ENCODE measurements around the gene TMEM225B.
A peak's percentile ranks its signal among the peaks of the same experiment; 100 is the strongest.
"Not testable (repeated sequence)": the region's sequence is repeated elsewhere in the genome, so short reads cannot be mapped to it uniquely, and the experiment has no call there.

The TMEM225B gene

DNA sequence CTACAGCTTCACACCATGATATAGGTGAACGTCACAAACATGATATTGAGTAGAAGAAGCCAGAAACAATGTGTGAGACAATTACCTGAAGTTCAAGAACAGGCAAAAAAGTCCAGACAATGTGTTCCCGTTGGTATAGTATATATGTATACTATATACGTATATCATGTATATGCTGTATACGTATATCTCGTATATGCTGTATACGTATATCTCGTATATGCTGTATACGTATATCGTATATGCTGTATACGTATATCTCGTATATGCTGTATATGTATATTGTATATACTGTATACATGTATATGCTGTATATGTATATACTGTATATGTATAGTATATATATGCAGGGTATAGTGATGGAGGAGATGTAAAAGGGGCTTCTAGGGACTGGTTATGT, 29.4 kb downstream of the TMEM225B start:
- FAIRE-seq (no peak), DNase-seq (ENCODE audit: insufficient read length) (no peak)
- TF ChIP-seq POLR2AphosphoS5 (IDR thresholded peaks at IDR 0.05; ENCODE audit: low read depth, low read length) (no peak), POLR2A (IDR thresholded peaks at IDR 0.05; ENCODE audit: low read depth, low read length) (no peak), TAF1 (IDR thresholded peaks at IDR 0.05; ENCODE audit: borderline replicate concordance, low read depth, low read length) (no peak)

DNA sequence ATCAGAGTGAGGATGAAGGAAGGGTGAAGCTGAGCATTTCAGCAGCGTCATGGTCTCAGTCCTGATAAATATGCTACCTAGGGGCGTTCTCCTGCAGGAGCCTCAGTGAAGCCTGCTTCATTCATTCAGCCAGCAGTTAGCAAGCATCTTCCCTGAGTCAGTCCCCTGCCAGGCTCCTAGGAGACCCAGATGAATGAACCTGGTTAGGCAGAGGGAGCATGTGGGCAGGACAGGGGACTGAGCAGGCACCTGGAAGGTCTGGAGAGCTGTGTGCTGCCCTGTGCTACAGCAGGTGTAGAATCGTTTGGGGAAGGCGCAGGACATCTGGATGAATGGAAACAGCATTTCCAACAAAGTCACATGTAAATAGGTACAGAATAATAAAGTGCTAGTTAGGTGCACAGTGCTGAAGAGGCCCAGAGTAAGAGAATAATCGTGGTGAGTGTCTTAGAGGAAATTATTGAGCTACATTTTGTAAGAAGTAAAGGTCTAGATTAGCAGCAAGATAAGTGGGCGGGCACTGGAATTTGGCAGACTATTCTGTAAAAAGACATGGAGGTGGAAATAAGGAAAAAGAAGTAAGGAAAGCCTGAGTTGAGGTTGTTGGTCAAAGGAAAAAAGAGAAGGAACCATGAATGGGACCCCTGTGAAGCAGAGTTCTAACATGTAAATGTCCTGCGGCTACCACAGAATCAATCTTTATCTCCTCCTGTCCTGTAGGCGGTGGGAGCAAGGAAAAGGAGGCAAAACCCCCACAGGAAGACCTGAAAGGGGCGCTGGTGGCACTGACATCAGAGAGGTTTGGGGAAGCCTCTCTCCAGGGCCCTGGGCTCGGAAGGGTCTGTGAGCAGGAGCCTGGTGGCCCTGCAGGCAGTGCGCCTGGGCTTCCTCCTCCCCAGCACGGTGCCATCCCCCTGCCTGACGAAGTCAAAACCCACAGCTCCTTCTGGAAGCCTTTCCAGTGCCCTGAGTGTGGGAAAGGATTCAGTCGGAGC, 30.7 kb downstream of the TMEM225B start:
- FAIRE-seq (no peak), DNase-seq (ENCODE audit: insufficient read length) (no peak)
- TF ChIP-seq TAF1 (IDR thresholded peaks at IDR 0.05; ENCODE audit: borderline replicate concordance, low read depth, low read length), result no peak
- no peak for TF ChIP-seq POLR2A (IDR thresholded peaks at IDR 0.05; ENCODE audit: low read depth, low read length)
- no peak for TF ChIP-seq POLR2AphosphoS5 (IDR thresholded peaks at IDR 0.05; ENCODE audit: low read depth, low read length)

DNA sequence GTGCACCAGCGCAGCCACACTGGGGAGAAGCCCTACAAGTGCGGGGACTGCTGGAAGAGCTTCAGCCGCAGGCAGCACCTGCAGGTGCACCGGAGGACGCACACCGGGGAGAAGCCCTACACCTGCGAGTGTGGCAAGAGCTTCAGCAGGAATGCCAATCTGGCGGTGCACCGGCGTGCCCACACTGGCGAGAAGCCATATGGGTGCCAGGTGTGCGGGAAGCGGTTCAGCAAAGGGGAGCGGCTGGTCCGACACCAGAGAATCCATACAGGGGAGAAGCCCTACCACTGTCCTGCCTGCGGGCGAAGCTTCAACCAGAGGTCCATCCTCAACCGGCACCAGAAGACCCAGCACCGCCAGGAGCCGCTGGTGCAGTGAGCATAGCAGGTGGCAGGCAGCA, 31.6 kb downstream of the TMEM225B start:
- DNase-seq (ENCODE audit: insufficient read length) (no peak), FAIRE-seq (no peak)
- TF ChIP-seq POLR2AphosphoS5 (IDR thresholded peaks at IDR 0.05; ENCODE audit: low read depth, low read length) (no peak), TAF1 (IDR thresholded peaks at IDR 0.05; ENCODE audit: borderline replicate concordance, low read depth, low read length) (no peak), POLR2A (IDR thresholded peaks at IDR 0.05; ENCODE audit: low read depth, low read length) (no peak)

DNA sequence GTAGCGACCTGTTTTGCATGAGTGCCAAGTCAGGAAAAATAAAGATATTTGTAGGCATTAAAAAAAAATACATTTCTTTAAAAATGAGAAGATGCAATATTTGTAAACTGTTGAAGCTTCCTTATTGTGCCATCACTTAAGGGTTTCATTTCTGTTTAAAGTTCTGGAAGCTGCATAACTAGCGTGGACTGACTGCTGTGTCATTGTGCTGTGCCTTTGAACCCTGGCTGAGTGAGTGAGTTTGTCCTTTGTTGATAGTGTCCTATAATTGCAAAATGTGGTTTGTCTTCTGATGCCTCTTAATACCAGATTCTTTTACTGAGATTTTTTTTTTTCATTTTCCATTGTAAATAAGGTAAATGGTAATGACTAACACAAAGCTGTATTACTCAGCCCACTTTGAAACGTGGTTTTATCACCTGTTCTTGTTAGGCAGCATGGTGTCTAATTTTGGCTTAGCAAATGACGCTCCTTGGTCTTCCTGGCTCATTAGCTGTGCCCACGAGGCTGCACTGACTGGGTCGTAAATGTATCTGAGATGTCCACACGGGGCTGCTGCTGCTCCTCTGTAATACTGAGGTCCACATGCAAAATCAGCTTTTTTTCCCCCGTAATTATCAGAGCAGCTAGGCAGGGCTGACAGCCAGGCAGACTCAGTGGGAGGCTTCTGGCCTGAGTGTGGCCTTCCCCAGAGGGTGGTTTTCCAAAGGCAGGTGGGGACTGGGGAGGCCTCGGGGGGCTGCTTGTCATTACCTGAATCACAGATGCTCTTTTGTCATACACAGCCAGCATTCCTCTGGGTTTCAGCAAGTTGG, 33.4 kb downstream of the TMEM225B start:
- DNase-seq (ENCODE audit: insufficient read length) (no peak), FAIRE-seq (no peak)
- TF ChIP-seq TAF1 (IDR thresholded peaks at IDR 0.05; ENCODE audit: borderline replicate concordance, low read depth, low read length), result no peak
- TF ChIP-seq POLR2AphosphoS5 (IDR thresholded peaks at IDR 0.05; ENCODE audit: low read depth, low read length), result no peak
- TF ChIP-seq POLR2A (IDR thresholded peaks at IDR 0.05; ENCODE audit: low read depth, low read length), result no peak

DNA sequence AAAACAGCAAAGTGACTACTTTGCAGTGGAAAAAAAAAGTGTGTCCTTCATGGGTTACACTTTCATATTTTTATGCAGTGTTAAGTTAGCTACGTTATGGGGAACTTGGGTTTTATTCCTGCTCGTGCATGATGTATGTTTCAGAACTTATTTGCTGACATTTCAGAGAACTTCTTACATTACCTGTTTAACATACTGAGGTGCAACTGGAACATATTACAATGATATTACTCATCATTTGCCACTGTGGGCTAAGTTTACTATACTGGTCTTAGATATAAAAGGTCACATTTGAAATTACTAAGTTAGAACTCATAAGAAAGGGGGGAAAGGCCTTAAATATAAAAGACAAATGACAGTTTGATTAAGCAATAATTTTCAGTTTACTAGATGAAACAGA, 39.3 kb downstream of the TMEM225B start:
- peak; percentile 51 for FAIRE-seq
- DNase-seq (ENCODE audit: insufficient read length), result not testable (repeated sequence)

DNA sequence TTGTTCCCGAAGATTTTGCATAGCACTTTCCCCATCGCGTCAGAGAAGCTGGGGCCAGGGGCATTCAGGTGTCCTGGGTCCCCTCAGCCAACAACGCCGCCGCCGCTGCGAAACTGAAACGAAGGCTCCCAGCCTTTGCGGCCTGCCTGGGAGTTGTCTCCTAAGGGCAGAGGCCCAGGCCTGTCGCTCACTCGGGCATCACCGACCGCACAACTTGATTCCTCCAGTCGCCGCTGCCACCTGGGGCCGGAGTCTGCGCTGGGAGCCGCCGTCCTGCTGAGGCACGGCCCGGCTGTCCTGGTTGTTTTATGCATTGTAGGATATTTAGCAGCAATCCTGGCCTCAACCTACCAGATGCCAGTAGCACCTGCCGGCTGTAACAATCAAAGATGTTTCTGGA, 40.7 kb downstream of the TMEM225B start:
- FAIRE-seq, result no peak
- DNase-seq (ENCODE audit: insufficient read length), result no peak
- TF ChIP-seq POLR2AphosphoS5 (IDR thresholded peaks at IDR 0.05; ENCODE audit: low read depth, low read length) (no peak), TAF1 (IDR thresholded peaks at IDR 0.05; ENCODE audit: borderline replicate concordance, low read depth, low read length) (no peak)

DNA sequence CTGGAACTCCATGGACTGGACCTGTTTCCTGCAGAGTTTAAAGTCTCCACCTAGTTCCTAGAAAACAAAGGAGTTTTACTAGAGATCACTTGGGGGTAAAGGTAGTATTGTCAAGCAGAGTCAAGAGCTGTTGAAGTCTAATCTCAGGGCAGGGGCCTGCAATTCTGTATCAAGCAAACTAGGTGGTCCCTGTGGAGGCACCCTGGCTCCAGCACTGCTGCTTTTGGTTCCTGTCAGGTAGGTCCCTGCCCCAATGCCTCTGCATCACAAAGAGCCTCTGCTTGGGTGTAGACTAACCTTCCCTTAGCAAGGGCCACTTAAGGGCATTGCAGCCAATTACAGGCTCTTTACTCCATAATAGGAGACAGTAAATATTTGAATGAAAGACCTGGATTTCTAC, 41.2 kb downstream of the TMEM225B start:
- no peak for TF ChIP-seq POLR2AphosphoS5 (IDR thresholded peaks at IDR 0.05; ENCODE audit: low read depth, low read length)
- no peak for TF ChIP-seq TAF1 (IDR thresholded peaks at IDR 0.05; ENCODE audit: borderline replicate concordance, low read depth, low read length)
- TF ChIP-seq POLR2A (IDR thresholded peaks at IDR 0.05; ENCODE audit: low read depth, low read length), result no peak
- no peak for FAIRE-seq
- no peak for DNase-seq (ENCODE audit: insufficient read length)

DNA sequence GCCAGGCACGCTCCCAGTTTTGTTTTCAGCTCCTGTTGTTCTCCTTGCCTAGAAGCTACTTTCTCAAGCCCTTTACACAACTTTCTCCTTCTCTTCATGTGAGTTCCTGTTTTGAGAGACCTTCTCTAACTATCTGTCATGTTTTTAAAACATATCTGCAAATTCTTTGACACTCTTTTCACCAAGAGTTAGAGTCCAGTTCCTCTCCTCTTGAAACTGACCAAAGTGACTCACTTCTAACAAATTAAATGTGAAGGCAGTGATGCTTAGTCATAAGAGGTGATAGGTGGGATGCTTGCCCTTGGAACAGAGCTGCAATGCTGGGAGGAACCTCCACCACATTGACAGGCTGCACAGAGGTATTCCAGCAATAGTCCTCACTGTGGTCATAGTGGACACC, 44.0 kb downstream of the TMEM225B start:
- no peak for TF ChIP-seq TAF1 (IDR thresholded peaks at IDR 0.05; ENCODE audit: borderline replicate concordance, low read depth, low read length)
- no peak for TF ChIP-seq POLR2AphosphoS5 (IDR thresholded peaks at IDR 0.05; ENCODE audit: low read depth, low read length)
- no peak for TF ChIP-seq POLR2A (IDR thresholded peaks at IDR 0.05; ENCODE audit: low read depth, low read length)
- FAIRE-seq (no peak), DNase-seq (ENCODE audit: insufficient read length) (no peak)

DNA sequence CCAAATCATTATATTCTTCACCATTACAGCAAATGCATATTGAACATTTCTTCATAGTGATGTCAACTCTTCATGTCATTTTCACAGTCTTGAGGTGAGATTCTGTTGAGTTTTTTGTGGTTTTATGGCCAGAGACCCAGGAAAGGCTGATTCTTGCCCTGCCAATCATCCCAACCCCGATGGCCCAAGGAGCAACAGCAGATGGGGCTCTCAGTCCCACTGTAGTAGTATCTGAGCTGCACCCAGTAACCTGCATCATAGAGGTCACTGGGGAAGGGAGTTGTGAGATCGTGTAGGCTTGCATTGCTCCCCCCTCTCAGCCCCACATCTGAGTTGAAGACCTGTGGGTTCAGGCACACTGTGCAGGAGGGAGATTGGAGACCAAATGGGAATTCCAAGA, 45.4 kb downstream of the TMEM225B start:
- DNase-seq (ENCODE audit: insufficient read length) (no peak), FAIRE-seq (no peak)
- no peak for TF ChIP-seq TAF1 (IDR thresholded peaks at IDR 0.05; ENCODE audit: borderline replicate concordance, low read depth, low read length)
- TF ChIP-seq POLR2A (IDR thresholded peaks at IDR 0.05; ENCODE audit: low read depth, low read length), result no peak
- TF ChIP-seq POLR2AphosphoS5 (IDR thresholded peaks at IDR 0.05; ENCODE audit: low read depth, low read length), result no peak

DNA sequence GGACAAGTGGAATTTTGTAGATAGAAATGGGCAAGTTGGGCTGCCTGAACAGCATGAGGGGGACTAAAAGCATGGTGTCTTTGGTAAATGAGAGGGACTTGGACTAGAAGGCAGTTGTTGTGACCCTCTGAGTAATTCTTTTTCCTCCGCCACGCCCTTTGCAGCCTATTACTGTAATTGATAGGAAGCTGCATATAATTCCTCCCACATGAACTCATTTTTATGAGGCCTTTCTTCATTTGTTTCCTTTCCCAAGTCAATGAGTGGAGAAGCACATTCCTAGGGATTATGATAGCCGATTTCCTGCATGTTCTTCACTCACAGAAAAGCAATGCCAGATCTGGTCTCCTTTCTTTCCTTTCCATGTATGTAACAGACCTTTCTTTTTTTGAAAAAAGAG, 46.4 kb downstream of the TMEM225B start:
- TF ChIP-seq POLR2AphosphoS5 (IDR thresholded peaks at IDR 0.05; ENCODE audit: low read depth, low read length) (no peak), TAF1 (IDR thresholded peaks at IDR 0.05; ENCODE audit: borderline replicate concordance, low read depth, low read length) (no peak), POLR2A (IDR thresholded peaks at IDR 0.05; ENCODE audit: low read depth, low read length) (no peak)
- DNase-seq (ENCODE audit: insufficient read length) (no peak), FAIRE-seq (no peak)

DNA sequence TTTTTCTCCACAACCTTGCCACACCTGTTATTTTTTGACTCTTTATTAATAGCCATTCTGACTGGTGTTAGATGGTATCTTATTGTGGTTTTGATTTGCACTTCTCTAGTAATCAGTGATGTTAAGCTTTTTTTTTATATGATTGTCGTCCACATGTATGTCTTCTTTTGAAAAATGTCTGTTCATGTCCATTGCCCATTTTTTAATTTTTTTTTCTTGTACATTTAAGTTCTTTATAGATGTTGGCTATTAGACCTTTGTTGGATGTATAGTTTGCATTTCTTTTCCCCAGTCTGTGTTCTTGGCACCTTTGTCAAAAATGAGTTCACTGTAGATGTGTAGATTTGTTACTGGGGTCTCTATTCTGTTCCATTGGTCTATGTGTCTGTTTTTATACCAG, 47.5 kb downstream of the TMEM225B start:
- TF ChIP-seq TAF1 (IDR thresholded peaks at IDR 0.05; ENCODE audit: borderline replicate concordance, low read depth, low read length) (no peak), POLR2A (IDR thresholded peaks at IDR 0.05; ENCODE audit: low read depth, low read length) (no peak), POLR2AphosphoS5 (IDR thresholded peaks at IDR 0.05; ENCODE audit: low read depth, low read length) (no peak)
- DNase-seq (ENCODE audit: insufficient read length), result no peak
- no peak for FAIRE-seq

DNA sequence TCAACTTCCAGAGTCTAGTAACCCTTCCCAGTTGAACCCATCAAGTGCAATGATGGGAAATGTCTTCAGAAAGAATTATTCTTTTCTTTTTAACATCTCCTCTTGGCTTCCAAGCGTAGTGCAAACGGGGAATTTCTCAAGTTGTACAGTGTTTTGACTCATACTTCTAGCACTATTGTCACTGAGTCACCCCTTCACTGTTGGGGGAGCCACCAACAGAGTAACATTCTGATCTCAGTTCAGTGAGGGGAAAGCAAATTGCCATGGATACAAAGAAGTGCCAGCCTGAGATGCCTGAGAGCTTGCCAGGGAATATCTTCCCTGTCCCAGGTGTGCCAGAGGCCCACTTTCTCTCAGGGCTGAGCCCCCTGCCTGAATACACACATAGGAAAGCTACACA, 50.8 kb downstream of the TMEM225B start:
- no peak for FAIRE-seq
- TF ChIP-seq POLR2AphosphoS5 (IDR thresholded peaks at IDR 0.05; ENCODE audit: low read depth, low read length) (no peak), POLR2A (IDR thresholded peaks at IDR 0.05; ENCODE audit: low read depth, low read length) (no peak), TAF1 (IDR thresholded peaks at IDR 0.05; ENCODE audit: borderline replicate concordance, low read depth, low read length) (no peak)

More for the DNA sequence above, 50.8 kb downstream of the TMEM225B start:
- DNase-seq (ENCODE audit: insufficient read length), result no peak
